HEK293 (cell line): ENCODE measurements around the gene ELFN1.

Experiments used
- ZBTB1 ChIP-seq: fragments of 450-650 bp; formaldehyde crosslinking; IDR thresholded peaks from 2 replicates; pipeline ENCODE4 v1.5.1; 2016; ENCODE audit warnings: missing biosample characterization, missing genetic modification characterization
- ZNF146 ChIP-seq: fragments of 450-650 bp; formaldehyde crosslinking; IDR thresholded peaks from 2 replicates; pipeline ENCODE4 v1.5.1; 2016; ENCODE audit warnings: missing biosample characterization, missing genetic modification characterization
- ZNF707 ChIP-seq: fragments of 450-650 bp; formaldehyde crosslinking; IDR thresholded peaks from 2 replicates; pipeline ENCODE4 v1.5.1; 2016; ENCODE audit warnings: missing biosample characterization, missing genetic modification characterization
- TF ChIP-seq, protein P1 (sequence below): fragments of 450-650 bp; formaldehyde crosslinking; IDR thresholded peaks from 2 replicates; pipeline ENCODE4 v1.5.1; 2016; ENCODE audit warnings: missing biosample characterization, missing genetic modification characterization

DNA sequence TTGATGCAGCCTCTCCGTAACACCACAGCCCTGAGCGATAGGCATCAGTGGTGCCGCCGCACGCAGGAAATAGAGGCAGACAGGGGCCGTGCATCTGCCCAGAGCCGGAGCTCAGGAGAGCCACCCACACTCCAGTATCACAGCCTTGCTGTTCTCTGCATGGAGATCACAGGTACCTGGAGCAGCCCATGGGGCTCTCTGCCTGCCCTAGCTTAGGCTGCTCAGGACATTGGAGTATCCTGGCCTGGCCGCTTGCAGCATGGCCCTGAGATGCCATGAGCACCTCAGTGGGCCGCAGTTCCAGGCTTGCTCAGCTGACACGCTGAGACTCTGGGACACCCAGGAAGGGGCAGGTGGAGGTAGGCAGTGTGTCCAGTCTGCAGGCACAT lies 47.0 kb downstream of the ELFN1 start:
- no peak for TF ChIP-seq ZNF146 (tag by site-specific recombination)
- no peak for TF ChIP-seq ZNF707 (tag by site-specific recombination)
- TF ChIP-seq, protein P1, sequence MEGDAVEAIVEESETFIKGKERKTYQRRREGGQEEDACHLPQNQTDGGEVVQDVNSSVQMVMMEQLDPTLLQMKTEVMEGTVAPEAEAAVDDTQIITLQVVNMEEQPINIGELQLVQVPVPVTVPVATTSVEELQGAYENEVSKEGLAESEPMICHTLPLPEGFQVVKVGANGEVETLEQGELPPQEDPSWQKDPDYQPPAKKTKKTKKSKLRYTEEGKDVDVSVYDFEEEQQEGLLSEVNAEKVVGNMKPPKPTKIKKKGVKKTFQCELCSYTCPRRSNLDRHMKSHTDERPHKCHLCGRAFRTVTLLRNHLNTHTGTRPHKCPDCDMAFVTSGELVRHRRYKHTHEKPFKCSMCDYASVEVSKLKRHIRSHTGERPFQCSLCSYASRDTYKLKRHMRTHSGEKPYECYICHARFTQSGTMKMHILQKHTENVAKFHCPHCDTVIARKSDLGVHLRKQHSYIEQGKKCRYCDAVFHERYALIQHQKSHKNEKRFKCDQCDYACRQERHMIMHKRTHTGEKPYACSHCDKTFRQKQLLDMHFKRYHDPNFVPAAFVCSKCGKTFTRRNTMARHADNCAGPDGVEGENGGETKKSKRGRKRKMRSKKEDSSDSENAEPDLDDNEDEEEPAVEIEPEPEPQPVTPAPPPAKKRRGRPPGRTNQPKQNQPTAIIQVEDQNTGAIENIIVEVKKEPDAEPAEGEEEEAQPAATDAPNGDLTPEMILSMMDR (tag by site-specific recombination) = no peak
- TF ChIP-seq ZBTB1 (tag by site-specific recombination) = no peak
